Fibroblast of the aortic adventitia (primary cell): Measurements from ENCODE around the gene LAMTOR4. TPM values are rescaled to one million over a fixed set of nuclear protein-coding genes. Genes with fewer than 3 reads are reported as not detected.

Experiments used
- DNase-seq: peaks from one replicate; pipeline ENCODE4 v3.0.0-alpha.2; 2010; ENCODE audit warnings: low read depth
- H3K4me3 ChIP-seq: 2 replicates; pipeline ENCODE4 v1.5.1; 2011; ENCODE audit warnings: low read depth, mild to moderate bottlenecking, control low read depth, low read length, moderate library complexity
- CTCF ChIP-seq: IDR thresholded peaks from 2 replicates; pipeline ENCODE4 v1.5.1; 2011; ENCODE audit warnings: mild to moderate bottlenecking, low read length, control low read depth, inconsistent platforms; ENCODE audit not compliant: insufficient read depth
- total RNA-seq: library from RNA; depleted of rRNA; stranded (reverse); fragments of >200 nt; gene quantifications from 2 replicates; pipeline ENCODE4 v1.2.3, GENCODE V29; 2012; ENCODE audit warnings: low replicate concordance

LAMTOR4 gene
- total RNA-seq, 1 donor, result 82.2 TPM

- no peak for DNase-seq
- H3K4me3 ChIP-seq, result no peak overlapping the region
- no peak for TF ChIP-seq CTCF
Observed at GRCh38 chr7:100166317-100166940, 17.7 kb downstream of the LAMTOR4 start.

GRCh38 chr7:100166970-100167911, 18.5 kb downstream of the LAMTOR4 start:
- H3K4me3 ChIP-seq, result peak overlapping the region; percentile 67
- DNase-seq, result no peak
- no peak for TF ChIP-seq CTCF

GRCh38 chr7:100167912-100168323, 19.2 kb downstream of the LAMTOR4 start:
- no peak for TF ChIP-seq CTCF
- peak overlapping the region; percentile 67 for H3K4me3 ChIP-seq
- DNase-seq, result peak; percentile 25

GRCh38 chr7:100169147-100169850, 20.6 kb downstream of the LAMTOR4 start:
- no peak for DNase-seq
- TF ChIP-seq CTCF, result no peak
- no peak overlapping the region for H3K4me3 ChIP-seq

GRCh38 chr7:100170101-100170897, 21.6 kb downstream of the LAMTOR4 start:
- TF ChIP-seq CTCF, result no peak
- no peak for DNase-seq

GRCh38 chr7:100171087-100171681, 22.5 kb downstream of the LAMTOR4 start:
- peak overlapping the region; percentile 25 for H3K4me3 ChIP-seq
- no peak for DNase-seq
- no peak for TF ChIP-seq CTCF

More at GRCh38 chr7:100170101-100170897, 21.6 kb downstream of the LAMTOR4 start:
- no peak overlapping the region for H3K4me3 ChIP-seq
